Measurements from ENCODE around the gene RIN3. TPM values are rescaled to one million over a fixed set of nuclear protein-coding genes. Genes with fewer than 3 reads are reported as not detected.

The RIN3 gene
- total and polyA plus RNA-seq, 2 donors (not counting 3 experiments of a cell fraction or from before 2014, with no cell fraction given) = 5.1 to 20.8 TPM

DNA sequence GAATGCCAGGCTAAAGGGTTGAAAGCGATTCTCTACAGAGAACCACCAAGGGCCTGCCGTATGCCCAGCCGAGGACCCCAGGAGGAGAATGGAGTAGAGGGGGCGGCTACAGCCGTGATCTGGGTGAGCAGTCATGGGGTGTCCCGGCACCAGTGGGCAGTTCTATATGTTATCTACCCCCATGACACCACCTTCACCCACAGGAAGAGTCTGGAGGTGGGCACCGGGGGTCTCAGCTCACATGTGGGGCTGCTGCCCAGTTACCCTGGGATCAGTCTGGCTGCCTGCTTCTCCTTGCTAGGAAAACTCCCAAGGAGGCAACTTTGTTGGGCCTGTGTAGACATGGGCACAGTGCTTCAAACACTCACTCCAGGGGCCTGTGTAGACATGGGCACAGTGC is 135.5 kb downstream of the RIN3 start:
- Histone ChIP-seq H3K9ac (replicated peaks; ENCODE audit: extremely low read depth, insufficient read depth, low read length) (no peak overlapping the region), H3K36me3 (ENCODE audit: control insufficient read depth in 2 of 2, extremely low read depth in 1 of 2, insufficient read depth in 2 of 2, low read length in 2 of 2) (peaks cover 0 to 5% of the 10 kb centered on the region in 2 experiments), H3K4me1 (ENCODE audit: control insufficient read depth, extremely low read depth, insufficient read depth, low read length) (peaks cover 7% of the 10 kb centered on the region), H3K4me2 (ENCODE audit: insufficient read depth, low read length) (no peak overlapping the region), H4K20me1 (replicated peaks; ENCODE audit: control insufficient read depth, extremely low read depth, insufficient read depth, low read length) (no peaks in the 10 kb centered on the region), H3K4me3 (replicated peaks in 1 of 3; ENCODE audit: insufficient read depth in 1 of 3, low read depth in 1 of 3, low read length in 3 of 3) (no peak overlapping the region), H2AFZ (ENCODE audit: low read depth, low read length) (no peak overlapping the region), H3K79me2 (ENCODE audit: control insufficient read depth, insufficient read depth, low read length) (no peaks in the 10 kb centered on the region), H3K27me3 (ENCODE audit: control insufficient read depth in 2 of 2, insufficient read depth in 2 of 2, low read length in 2 of 2) (no peaks in the 10 kb centered on the region), H3K9me1 (replicated peaks; ENCODE audit: control insufficient read depth, extremely low read depth, insufficient read depth, low read length) (no peaks in the 10 kb centered on the region), H3K9me3 (replicated peaks; ENCODE audit: control insufficient read depth, insufficient read depth, low read length) (no peaks in the 10 kb centered on the region), H3K27ac (ENCODE audit: insufficient read depth, low read depth, low read length) (no peak overlapping the region)
- TF ChIP-seq POLR2AphosphoS5 (IDR thresholded peaks at IDR 0.05; ENCODE audit: insufficient read depth, low read depth, low read length) (no peak), EZH2 (IDR thresholded peaks at IDR 0.05; ENCODE audit: borderline replicate concordance, low read depth, low read length, severe bottlenecking) (no peak), JUN (IDR thresholded peaks at IDR 0.05; ENCODE audit: borderline replicate concordance, insufficient read depth, insufficient read length, low read depth) (no peak), POLR2A (IDR thresholded peaks at IDR 0.05; ENCODE audit: low read depth, low read length) (no peak), FOS (IDR thresholded peaks at IDR 0.05; ENCODE audit: borderline replicate concordance, insufficient read depth, low read length) (no peak), GATA2 (IDR thresholded peaks at IDR 0.05; ENCODE audit: insufficient read depth, insufficient read length, low read depth, low read length) (no peak)
- TF ChIP-seq, protein P1, sequence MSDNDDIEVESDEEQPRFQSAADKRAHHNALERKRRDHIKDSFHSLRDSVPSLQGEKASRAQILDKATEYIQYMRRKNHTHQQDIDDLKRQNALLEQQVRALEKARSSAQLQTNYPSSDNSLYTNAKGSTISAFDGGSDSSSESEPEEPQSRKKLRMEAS (IDR thresholded peaks at IDR 0.05; ENCODE audit: insufficient read depth, insufficient read length) = no peak
- TF ChIP-seq, protein P2, sequence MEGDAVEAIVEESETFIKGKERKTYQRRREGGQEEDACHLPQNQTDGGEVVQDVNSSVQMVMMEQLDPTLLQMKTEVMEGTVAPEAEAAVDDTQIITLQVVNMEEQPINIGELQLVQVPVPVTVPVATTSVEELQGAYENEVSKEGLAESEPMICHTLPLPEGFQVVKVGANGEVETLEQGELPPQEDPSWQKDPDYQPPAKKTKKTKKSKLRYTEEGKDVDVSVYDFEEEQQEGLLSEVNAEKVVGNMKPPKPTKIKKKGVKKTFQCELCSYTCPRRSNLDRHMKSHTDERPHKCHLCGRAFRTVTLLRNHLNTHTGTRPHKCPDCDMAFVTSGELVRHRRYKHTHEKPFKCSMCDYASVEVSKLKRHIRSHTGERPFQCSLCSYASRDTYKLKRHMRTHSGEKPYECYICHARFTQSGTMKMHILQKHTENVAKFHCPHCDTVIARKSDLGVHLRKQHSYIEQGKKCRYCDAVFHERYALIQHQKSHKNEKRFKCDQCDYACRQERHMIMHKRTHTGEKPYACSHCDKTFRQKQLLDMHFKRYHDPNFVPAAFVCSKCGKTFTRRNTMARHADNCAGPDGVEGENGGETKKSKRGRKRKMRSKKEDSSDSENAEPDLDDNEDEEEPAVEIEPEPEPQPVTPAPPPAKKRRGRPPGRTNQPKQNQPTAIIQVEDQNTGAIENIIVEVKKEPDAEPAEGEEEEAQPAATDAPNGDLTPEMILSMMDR (IDR thresholded peaks at IDR 0.05; ENCODE audit: extremely low read depth in 1 of 2, insufficient read depth in 1 of 2, low read depth in 1 of 2, low read length in 2 of 2) = no peak
- BruUV-seq (replicated peaks) = no TSS peak
- no peak for DNase-seq (ENCODE audit: low read depth, low spot score)
- ChIA-PET POLR2A (no interaction called here), CTCF (no interaction called here)
- no peak for FAIRE-seq
- intact Hi-C loops (cut with micrococcal nuclease) = no loop called here
- dilution Hi-C loops (cut with MboI; ENCODE audit: extremely low pct_ligation_motif_present, low sequenced_read_pairs) = no loop called here
